ENCODE measurements around the gene PDZRN4.

- no peak for TF ChIP-seq REST (IDR thresholded peaks at IDR 0.05; ENCODE audit: insufficient read depth in 1 of 2, low read depth in 2 of 2, low read length in 2 of 2)
- TF ChIP-seq POLR2AphosphoS5 (IDR thresholded peaks at IDR 0.05; ENCODE audit: low read depth, low read length) = no peak
- TF ChIP-seq TAF1 (IDR thresholded peaks at IDR 0.05; ENCODE audit: borderline replicate concordance, insufficient read depth, low read length) = no peak
- no peak for TF ChIP-seq SIN3A (IDR thresholded peaks at IDR 0.05; ENCODE audit: borderline replicate concordance, insufficient read depth, low read length)
- TF ChIP-seq FOXP2 (optimal IDR thresholded peaks at IDR 0.05; ENCODE audit: borderline replicate concordance, extremely low read depth, extremely low read length, insufficient read depth) = no peak
These were observed 174.4 kb downstream of the PDZRN4 start for GRCh38 chr12:41362510-41362909.

Data from PFSK-1 (cell line).